Smooth muscle cell (in vitro differentiated cells): Measurements from ENCODE around the gene ZNRF3. TPM values are rescaled to one million over a fixed set of nuclear protein-coding genes. Genes with fewer than 3 reads are reported as not detected.

Source experiments
- DNase-seq: peaks from one replicate; lab custom pipeline; 2025; ENCODE audit not compliant: unreplicated experiment; lab: John Stamatoyannopoulos, UW
- H2AFZ ChIP-seq: fragments of 200-600 bp; sonication (generic); 2 replicates; pipeline ENCODE4 v1.6.0; 2016; ENCODE audit warnings: antibody characterized with exemption, low read depth, mild to moderate bottlenecking
- H3F3A ChIP-seq: fragments of 200-600 bp; sonication (generic); 2 replicates; pipeline ENCODE4 v1.6.0; 2017; ENCODE audit warnings: antibody characterized with exemption, low read depth
- H3K27ac ChIP-seq: fragments of 200-600 bp; sonication (generic); 2 replicates; pipeline ENCODE4 v1.5.1; 2016; ENCODE audit warnings: low read depth, mild to moderate bottlenecking
- H3K27me3 ChIP-seq: fragments of 200-600 bp; sonication (generic); 2 replicates; pipeline ENCODE4 v1.6.1; 2016; ENCODE audit warnings: low read depth, mild to moderate bottlenecking
- H3K36me3 ChIP-seq: fragments of 200-600 bp; sonication (generic); 2 replicates; pipeline ENCODE4 v1.5.1; 2016; ENCODE audit warnings: low read depth
- H3K4me1 ChIP-seq: fragments of 200-600 bp; sonication (generic); 2 replicates; pipeline ENCODE4 v1.5.1; 2016; ENCODE audit warnings: low read depth
- H3K4me2 ChIP-seq: fragments of 200-600 bp; sonication (generic); 2 replicates; pipeline ENCODE4 v1.6.0; 2016; ENCODE audit warnings: mild to moderate bottlenecking
- H3K4me3 ChIP-seq: fragments of 200-600 bp; sonication (generic); 2 replicates; pipeline ENCODE4 v1.5.1; 2016; ENCODE audit warnings: mild to moderate bottlenecking
- H3K79me2 ChIP-seq: fragments of 200-600 bp; sonication (generic); 2 replicates; pipeline ENCODE4 v1.6.0; 2016; ENCODE audit warnings: low read depth, mild to moderate bottlenecking
- H3K9ac ChIP-seq: fragments of 200-600 bp; sonication (generic); 2 replicates; pipeline ENCODE4 v1.6.0; 2016; ENCODE audit warnings: low read depth
- H3K9me3 ChIP-seq: fragments of 200-600 bp; sonication (generic); replicated peaks from 2 replicates; pipeline ENCODE4 v1.5.1; 2016; ENCODE audit warnings: low read depth
- H4K20me1 ChIP-seq: fragments of 200-600 bp; sonication (generic); 2 replicates; pipeline ENCODE4 v1.6.0; 2016; ENCODE audit warnings: low read depth
- WGBS: methylation state at CpG from one replicate; pipeline ENCODE4 v1.1.7; 2016; ENCODE audit warnings: low lambda C conversion rate; 5-methylcytosine and 5-hydroxymethylcytosine counted together
- polyA plus RNA-seq: library from polyadenylated mRNA; unstranded; fragments of >200 nt; fragmentation: Nextera tagmentation; extraction: Ambion mirVana; gene quantifications from 2 replicates; pipeline ENCODE4 v1.2.1, GENCODE V29; 2016
- total RNA-seq: library from RNA; depleted of rRNA; stranded (reverse); fragments of >200 nt; gene quantifications from 2 replicates; pipeline ENCODE4 v1.2.3, GENCODE V29; 2014
- TF ChIP-seq, protein P1 (sequence below): fragments of 200-600 bp; sonication (generic); IDR thresholded peaks from 2 replicates; pipeline ENCODE4 v1.5.1; 2017; ENCODE audit warnings: borderline replicate concordance, mild to moderate bottlenecking, antibody characterized with exemption; ENCODE audit not compliant: insufficient read depth, poor library complexity, severe bottlenecking

The ZNRF3 gene
- total and polyA plus RNA-seq, 2 experiments from 2014 or later, result 4.7 to 5.5 TPM

DNA sequence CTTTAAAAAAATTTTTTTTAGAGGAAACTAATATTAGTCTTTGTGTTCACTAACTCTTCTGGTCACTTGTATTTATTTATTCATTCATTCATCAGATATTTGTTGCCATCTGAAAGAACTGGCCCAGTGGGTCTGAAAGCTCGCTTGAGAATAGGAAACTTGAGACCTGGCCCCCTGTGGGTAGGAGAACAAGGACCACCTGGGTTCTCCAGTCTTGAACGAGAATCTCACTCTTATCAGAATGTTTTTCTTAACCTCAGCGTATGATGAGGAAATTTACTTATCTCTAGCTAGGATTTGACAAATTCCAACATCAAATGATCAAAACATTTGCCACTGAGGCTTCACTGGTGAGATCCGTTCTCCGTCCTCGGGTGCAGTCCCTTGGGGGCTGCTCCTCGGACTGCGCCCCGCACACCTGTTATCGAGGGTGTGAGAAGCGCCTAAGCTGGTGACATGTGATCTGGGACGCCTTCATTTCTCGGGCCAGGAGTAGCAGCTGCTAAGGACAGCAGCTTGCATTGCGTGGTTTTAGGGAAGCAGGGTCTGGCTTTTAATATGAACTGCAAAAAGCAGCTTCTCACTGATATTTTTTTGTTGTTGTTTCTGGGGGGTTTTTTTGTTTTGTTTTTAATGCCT is 171.9 kb downstream of the ZNRF3 start:
- no peak overlapping the region for H3K27ac ChIP-seq
- H3F3A ChIP-seq, result no peaks in the 10 kb centered on the region
- H3K9ac ChIP-seq, result no peak overlapping the region
- H2AFZ ChIP-seq, result no peak overlapping the region
- H4K20me1 ChIP-seq, result no peaks in the 10 kb centered on the region
- DNase-seq, result no peak
- no peaks in the 10 kb centered on the region for H3K79me2 ChIP-seq
- TF ChIP-seq, protein P1, sequence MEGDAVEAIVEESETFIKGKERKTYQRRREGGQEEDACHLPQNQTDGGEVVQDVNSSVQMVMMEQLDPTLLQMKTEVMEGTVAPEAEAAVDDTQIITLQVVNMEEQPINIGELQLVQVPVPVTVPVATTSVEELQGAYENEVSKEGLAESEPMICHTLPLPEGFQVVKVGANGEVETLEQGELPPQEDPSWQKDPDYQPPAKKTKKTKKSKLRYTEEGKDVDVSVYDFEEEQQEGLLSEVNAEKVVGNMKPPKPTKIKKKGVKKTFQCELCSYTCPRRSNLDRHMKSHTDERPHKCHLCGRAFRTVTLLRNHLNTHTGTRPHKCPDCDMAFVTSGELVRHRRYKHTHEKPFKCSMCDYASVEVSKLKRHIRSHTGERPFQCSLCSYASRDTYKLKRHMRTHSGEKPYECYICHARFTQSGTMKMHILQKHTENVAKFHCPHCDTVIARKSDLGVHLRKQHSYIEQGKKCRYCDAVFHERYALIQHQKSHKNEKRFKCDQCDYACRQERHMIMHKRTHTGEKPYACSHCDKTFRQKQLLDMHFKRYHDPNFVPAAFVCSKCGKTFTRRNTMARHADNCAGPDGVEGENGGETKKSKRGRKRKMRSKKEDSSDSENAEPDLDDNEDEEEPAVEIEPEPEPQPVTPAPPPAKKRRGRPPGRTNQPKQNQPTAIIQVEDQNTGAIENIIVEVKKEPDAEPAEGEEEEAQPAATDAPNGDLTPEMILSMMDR, result no peak
- H3K4me3 ChIP-seq, result no peak overlapping the region
- no peaks in the 10 kb centered on the region for H3K9me3 ChIP-seq
- peaks cover 5% of the 10 kb centered on the region for H3K4me1 ChIP-seq
- no peak overlapping the region for H3K4me2 ChIP-seq
- no peaks in the 10 kb centered on the region for H3K36me3 ChIP-seq
- no peaks in the 10 kb centered on the region for H3K27me3 ChIP-seq
- 88% methylated on average over 14 of the region's 14 CpGs for WGBS

DNA sequence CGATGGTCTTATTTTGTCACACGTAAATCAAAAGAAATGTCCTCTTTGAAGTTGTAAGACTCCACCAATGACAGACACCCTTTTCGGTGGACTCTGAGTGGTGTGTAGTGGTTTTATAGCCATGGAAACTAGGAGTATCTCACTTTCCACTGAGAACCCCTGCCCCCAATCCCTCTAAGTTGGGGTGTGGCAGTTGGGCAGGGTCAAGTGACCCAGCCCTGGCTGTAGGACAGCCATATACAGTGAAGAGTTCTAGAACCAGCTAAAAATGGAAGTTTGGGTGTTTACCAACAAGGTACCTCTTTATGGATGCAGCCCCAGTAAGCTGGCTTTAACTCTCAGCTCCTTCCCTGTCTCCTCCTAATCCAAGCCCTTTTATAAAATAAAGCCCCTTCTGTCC is 173.1 kb downstream of the ZNRF3 start:
- Histone ChIP-seq H3F3A (no peaks in the 10 kb centered on the region), H3K4me3 (no peak overlapping the region), H4K20me1 (no peaks in the 10 kb centered on the region), H3K36me3 (no peaks in the 10 kb centered on the region), H3K27me3 (no peaks in the 10 kb centered on the region), H3K9ac (no peak overlapping the region), H3K79me2 (no peaks in the 10 kb centered on the region), H2AFZ (no peak overlapping the region), H3K4me1 (peaks cover 5% of the 10 kb centered on the region), H3K4me2 (no peak overlapping the region), H3K27ac (no peak overlapping the region), H3K9me3 (no peaks in the 10 kb centered on the region)
- WGBS, result 94% methylated on average over 3 of the region's 3 CpGs
- TF ChIP-seq, protein P1, result no peak
- no peak for DNase-seq

DNA sequence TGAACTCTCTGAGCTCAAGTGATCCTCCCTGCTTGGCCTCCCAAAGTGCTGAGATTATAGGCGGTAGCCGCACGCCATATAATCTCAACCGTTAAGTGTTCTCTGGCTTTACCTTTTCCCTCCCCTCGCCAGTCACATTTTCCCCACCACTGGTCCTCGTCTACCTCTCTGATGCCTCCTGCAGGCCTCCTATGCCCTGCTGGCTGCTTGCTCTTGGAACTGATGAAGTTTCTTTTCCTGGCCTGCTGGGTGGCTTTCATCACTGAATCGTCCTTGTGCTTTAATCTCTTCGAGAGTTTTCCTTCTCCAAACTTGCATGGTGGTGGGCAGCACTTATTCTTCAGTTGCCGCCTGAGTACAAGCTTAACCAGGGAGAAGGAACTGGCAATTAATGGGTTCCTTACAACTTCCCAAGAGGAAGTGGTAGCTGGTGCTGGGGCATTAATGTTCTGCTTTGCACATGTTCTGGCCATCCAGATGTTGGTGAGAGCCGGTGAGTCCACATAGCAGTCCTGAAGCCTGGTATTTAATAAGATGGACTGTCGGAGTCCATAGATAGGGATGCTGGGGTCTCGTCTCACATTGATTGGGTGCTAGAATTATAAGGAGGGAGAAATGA is 177.0 kb downstream of the ZNRF3 start:
- Histone ChIP-seq H3K4me3 (no peak overlapping the region), H3K36me3 (no peaks in the 10 kb centered on the region), H3K9me3 (no peaks in the 10 kb centered on the region), H2AFZ (no peak overlapping the region), H4K20me1 (no peaks in the 10 kb centered on the region), H3K27me3 (no peaks in the 10 kb centered on the region), H3K4me1 (peaks cover 4% of the 10 kb centered on the region), H3K9ac (no peak overlapping the region), H3K4me2 (no peak overlapping the region), H3K27ac (no peak overlapping the region), H3F3A (no peaks in the 10 kb centered on the region), H3K79me2 (no peaks in the 10 kb centered on the region)
- TF ChIP-seq, protein P1, result no peak
- no peak for DNase-seq
- 90% methylated on average over 12 of the region's 12 CpGs for WGBS

DNA sequence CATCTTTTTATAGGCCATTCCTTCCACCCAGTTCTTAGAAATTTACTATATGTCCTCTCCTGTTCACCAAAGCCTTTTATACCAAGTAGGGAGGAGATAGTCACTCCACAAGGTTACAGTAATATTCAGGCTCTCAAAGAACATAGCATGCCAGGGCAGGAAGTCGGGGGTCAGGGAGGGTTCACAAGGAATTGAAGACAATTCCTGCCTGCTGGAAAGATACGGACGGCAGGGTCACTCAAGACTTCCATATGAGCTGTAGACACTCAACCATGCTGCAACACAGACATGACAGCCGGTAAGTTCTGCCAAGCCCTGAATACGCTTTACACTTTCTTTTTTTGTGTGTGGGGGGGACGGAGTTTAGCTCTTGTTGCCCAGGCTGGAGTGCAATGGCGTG is 177.6 kb downstream of the ZNRF3 start:
- Histone ChIP-seq H3K9me3 (no peaks in the 10 kb centered on the region), H3K27ac (no peak overlapping the region), H3F3A (no peaks in the 10 kb centered on the region), H3K9ac (no peak overlapping the region), H3K79me2 (no peaks in the 10 kb centered on the region), H3K4me3 (no peak overlapping the region), H2AFZ (no peak overlapping the region), H3K27me3 (no peaks in the 10 kb centered on the region), H3K4me2 (no peak overlapping the region), H3K4me1 (no peaks in the 10 kb centered on the region), H4K20me1 (no peaks in the 10 kb centered on the region), H3K36me3 (no peaks in the 10 kb centered on the region)
- 92% methylated on average over 7 of the region's 7 CpGs for WGBS
- no peak for DNase-seq
- TF ChIP-seq, protein P1, result no peak
